Skeletal muscle satellite cell (primary cell): ENCODE results near the gene CBS.
"Not testable (repeated sequence)": the region's sequence is repeated elsewhere in the genome, so short reads cannot be mapped to it uniquely, and the experiment has no call there.

Source experiments
- H3K27me3 ChIP-seq: 2 replicates; pipeline ENCODE4 v1.7.0; 2013; ENCODE audit warnings: low read length; ENCODE audit not compliant: control insufficient read depth, insufficient read depth
- H3K36me3 ChIP-seq: 2 replicates; pipeline ENCODE4 v1.7.0; 2013; ENCODE audit warnings: mild to moderate bottlenecking, control low read depth, low read length; ENCODE audit not compliant: insufficient read depth
- H3K4me1 ChIP-seq: 2 replicates; pipeline ENCODE4 v1.7.0; 2013; ENCODE audit warnings: low read length; ENCODE audit not compliant: control insufficient read depth, insufficient read depth
- H3K4me2 ChIP-seq: 2 replicates; pipeline ENCODE4 v1.7.0; 2013; ENCODE audit warnings: mild to moderate bottlenecking, low read length
- H3K4me3 ChIP-seq: 2 replicates; pipeline ENCODE4 v1.7.0; 2013; ENCODE audit warnings: low read length
- H3K9ac ChIP-seq: 2 replicates; pipeline ENCODE4 v1.7.0; 2013; ENCODE audit warnings: mild to moderate bottlenecking, low read depth, low read length, moderate library complexity
- H3K9me3 ChIP-seq: replicated peaks from 2 replicates; pipeline ENCODE4 v1.7.0; 2013; ENCODE audit warnings: mild to moderate bottlenecking, control low read depth, low read length

CBS gene

GRCh38 chr21:43020771-43021170 lies 54.9 kb downstream of the CBS start:
- Histone ChIP-seq H3K4me3 (no peak overlapping the region), H3K4me2 (no peak overlapping the region), H3K27me3 (no peaks in the 10 kb centered on the region), H3K9ac (no peak overlapping the region), H3K4me1 (no peaks in the 10 kb centered on the region), H3K9me3 (no peaks in the 10 kb centered on the region), H3K36me3 (peaks cover 69% of the 10 kb centered on the region)

DNA sequence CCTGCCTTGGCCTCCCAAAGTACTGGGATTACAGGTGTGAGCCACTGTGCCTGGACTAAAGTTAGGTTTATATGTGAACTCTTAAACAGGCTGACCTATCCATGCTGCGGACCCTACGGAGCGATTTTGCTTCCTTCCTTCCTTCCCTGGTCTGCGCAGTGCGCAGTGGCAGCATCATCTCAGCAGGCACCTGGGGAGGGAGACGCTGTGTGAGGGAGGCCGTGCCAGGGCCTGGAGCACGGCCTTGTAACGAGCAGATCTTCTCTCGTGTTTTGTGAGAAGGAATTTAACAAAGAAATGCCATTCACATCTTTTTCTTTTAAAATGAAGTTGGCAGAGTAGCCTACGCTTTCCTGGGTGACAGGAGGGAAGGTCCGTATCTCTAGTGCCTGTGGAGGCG lies 55.5 kb downstream of the CBS start:
- no peaks in the 10 kb centered on the region for H3K27me3 ChIP-seq
- no peak overlapping the region for H3K4me3 ChIP-seq
- H3K36me3 ChIP-seq = peaks cover 68% of the 10 kb centered on the region
- no peak overlapping the region for H3K4me2 ChIP-seq
- H3K9ac ChIP-seq = no peak overlapping the region
- no peaks in the 10 kb centered on the region for H3K9me3 ChIP-seq
- no peaks in the 10 kb centered on the region for H3K4me1 ChIP-seq

- no peaks in the 10 kb centered on the region for H3K27me3 ChIP-seq
- H3K4me2 ChIP-seq = no peak overlapping the region
- H3K9me3 ChIP-seq = no peaks in the 10 kb centered on the region
- H3K9ac ChIP-seq = no peak overlapping the region
- peaks cover 57% of the 10 kb centered on the region for H3K36me3 ChIP-seq
- H3K4me3 ChIP-seq = no peak overlapping the region
- no peaks in the 10 kb centered on the region for H3K4me1 ChIP-seq
Measured at GRCh38 chr21:43018519-43018918, 57.1 kb downstream of the CBS start.

- H3K4me1 ChIP-seq = no peaks in the 10 kb centered on the region
- no peak overlapping the region for H3K4me2 ChIP-seq
- peaks cover 46% of the 10 kb centered on the region for H3K36me3 ChIP-seq
- no peak overlapping the region for H3K4me3 ChIP-seq
- no peak overlapping the region for H3K9ac ChIP-seq
- no peaks in the 10 kb centered on the region for H3K9me3 ChIP-seq
- no peaks in the 10 kb centered on the region for H3K27me3 ChIP-seq
Measured at GRCh38 chr21:43016728-43017127, 58.9 kb downstream of the CBS start.

- Histone ChIP-seq H3K4me1 (no peaks in the 10 kb centered on the region), H3K9ac (no peak overlapping the region), H3K4me3 (no peak overlapping the region), H3K4me2 (no peak overlapping the region), H3K27me3 (no peaks in the 10 kb centered on the region), H3K9me3 (no peaks in the 10 kb centered on the region), H3K36me3 (peaks cover 47% of the 10 kb centered on the region)
Measured at GRCh38 chr21:43015906-43016540, 59.6 kb downstream of the CBS start.

DNA sequence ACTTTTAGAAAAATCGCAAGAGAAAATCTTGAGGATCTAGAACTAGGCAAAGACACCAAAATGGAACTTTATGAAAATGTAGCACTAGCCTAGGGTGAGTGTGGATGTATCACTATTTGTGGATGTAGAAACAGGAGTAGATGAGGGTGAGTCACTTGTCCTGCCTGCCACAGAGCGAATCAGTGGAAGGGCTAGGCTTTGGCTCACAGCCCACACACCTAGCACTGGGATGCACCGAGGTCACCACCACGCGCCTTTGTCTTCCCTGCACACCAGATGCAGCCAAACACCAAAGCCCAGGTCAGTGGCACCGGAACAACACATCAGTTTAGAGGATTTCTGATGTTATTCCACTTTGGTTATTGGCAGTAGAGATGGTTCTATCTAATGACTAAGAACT lies 63.0 kb downstream of the CBS start:
- Histone ChIP-seq H3K4me3 (no peak overlapping the region), H3K4me2 (no peak overlapping the region), H3K9me3 (no peaks in the 10 kb centered on the region), H3K36me3 (peaks cover 42% of the 10 kb centered on the region), H3K9ac (no peak overlapping the region), H3K4me1 (no peaks in the 10 kb centered on the region), H3K27me3 (no peaks in the 10 kb centered on the region)

- H3K27me3 ChIP-seq = no peaks in the 10 kb centered on the region
- H3K4me3 ChIP-seq = no peak overlapping the region
- no peaks in the 10 kb centered on the region for H3K4me1 ChIP-seq
- no peak overlapping the region for H3K9ac ChIP-seq
- H3K9me3 ChIP-seq = no peaks in the 10 kb centered on the region
- no peak overlapping the region for H3K4me2 ChIP-seq
- peaks cover 29% of the 10 kb centered on the region for H3K36me3 ChIP-seq
Measured at GRCh38 chr21:43006874-43007208, 68.8 kb downstream of the CBS start.

GRCh38 chr21:43006051-43006873 lies 69.4 kb downstream of the CBS start:
- H3K9ac ChIP-seq, H3K9me3 ChIP-seq, H3K27me3 ChIP-seq, H3K4me3 ChIP-seq, H3K4me2 ChIP-seq, H3K4me1 ChIP-seq: not testable (repeated sequence)
- peaks cover 23% of the 10 kb centered on the region for H3K36me3 ChIP-seq

DNA sequence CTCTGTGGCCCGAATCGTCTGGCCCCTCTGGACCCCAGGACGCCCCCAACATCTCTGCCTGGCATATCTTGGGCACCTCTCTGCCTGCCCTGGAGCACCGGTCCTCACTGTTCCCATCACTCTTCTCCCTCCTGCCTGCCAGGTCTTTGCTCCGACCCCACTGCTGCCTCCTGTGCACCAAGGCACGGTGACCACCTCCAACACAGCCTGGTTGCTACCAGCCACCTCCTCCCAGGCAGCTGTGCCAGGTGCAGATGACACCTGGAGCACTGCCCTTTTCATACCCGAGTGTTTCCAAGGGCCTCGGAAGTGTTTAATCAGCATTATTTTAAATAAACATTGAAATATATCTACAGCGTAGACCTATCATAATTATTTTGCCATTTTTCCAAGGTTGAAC lies 70.0 kb downstream of the CBS start:
- peaks cover 4% of the 10 kb centered on the region for H3K4me1 ChIP-seq
- H3K4me2 ChIP-seq = no peak overlapping the region
- no peak overlapping the region for H3K9ac ChIP-seq
- no peaks in the 10 kb centered on the region for H3K9me3 ChIP-seq
- H3K36me3 ChIP-seq = peaks cover 22% of the 10 kb centered on the region
- no peak overlapping the region for H3K4me3 ChIP-seq
- H3K27me3 ChIP-seq = no peaks in the 10 kb centered on the region

DNA sequence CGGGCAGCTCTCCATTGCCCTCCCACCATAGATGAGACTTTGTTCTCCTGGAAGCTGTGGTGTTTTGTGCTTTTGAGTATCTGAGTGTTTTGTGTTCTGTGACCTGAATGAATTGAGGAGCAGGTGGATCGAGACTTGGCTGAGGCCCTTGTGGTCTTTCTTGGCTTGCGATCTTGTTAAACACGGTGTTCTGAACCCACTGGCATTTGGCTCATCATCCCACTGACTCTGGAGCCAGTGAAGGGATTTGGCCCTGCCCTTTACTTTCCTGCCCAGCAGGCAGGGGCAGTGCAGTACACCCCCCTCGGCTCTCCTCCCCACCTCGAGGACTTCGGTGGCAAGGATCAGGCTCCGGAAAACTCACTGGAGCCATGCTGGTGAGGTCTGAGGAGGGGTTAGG lies 70.7 kb downstream of the CBS start:
- no peaks in the 10 kb centered on the region for H3K27me3 ChIP-seq
- no peaks in the 10 kb centered on the region for H3K9me3 ChIP-seq
- no peak overlapping the region for H3K4me3 ChIP-seq
- peaks cover 4% of the 10 kb centered on the region for H3K4me1 ChIP-seq
- H3K36me3 ChIP-seq = peaks cover 22% of the 10 kb centered on the region
- no peak overlapping the region for H3K4me2 ChIP-seq
- H3K9ac ChIP-seq = no peak overlapping the region
